22Rv1 (cell line): ENCODE measurements around the gene ATP11A.

Source experiments
- H3K27ac ChIP-seq: fragments of 450-650 bp; 2 replicates; pipeline ENCODE4 v1.5.1; 2017
- ZFX ChIP-seq: fragments of 450-650 bp; IDR thresholded peaks from 2 replicates; pipeline ENCODE4 v1.6.1; 2017; ENCODE audit warnings: antibody characterized with exemption, borderline replicate concordance
- TF ChIP-seq, protein P1 (sequence below): fragments of 450-650 bp; IDR thresholded peaks from 2 replicates; pipeline ENCODE4 v1.5.1; 2017; ENCODE audit warnings: mild to moderate bottlenecking

Gene ATP11A

DNA sequence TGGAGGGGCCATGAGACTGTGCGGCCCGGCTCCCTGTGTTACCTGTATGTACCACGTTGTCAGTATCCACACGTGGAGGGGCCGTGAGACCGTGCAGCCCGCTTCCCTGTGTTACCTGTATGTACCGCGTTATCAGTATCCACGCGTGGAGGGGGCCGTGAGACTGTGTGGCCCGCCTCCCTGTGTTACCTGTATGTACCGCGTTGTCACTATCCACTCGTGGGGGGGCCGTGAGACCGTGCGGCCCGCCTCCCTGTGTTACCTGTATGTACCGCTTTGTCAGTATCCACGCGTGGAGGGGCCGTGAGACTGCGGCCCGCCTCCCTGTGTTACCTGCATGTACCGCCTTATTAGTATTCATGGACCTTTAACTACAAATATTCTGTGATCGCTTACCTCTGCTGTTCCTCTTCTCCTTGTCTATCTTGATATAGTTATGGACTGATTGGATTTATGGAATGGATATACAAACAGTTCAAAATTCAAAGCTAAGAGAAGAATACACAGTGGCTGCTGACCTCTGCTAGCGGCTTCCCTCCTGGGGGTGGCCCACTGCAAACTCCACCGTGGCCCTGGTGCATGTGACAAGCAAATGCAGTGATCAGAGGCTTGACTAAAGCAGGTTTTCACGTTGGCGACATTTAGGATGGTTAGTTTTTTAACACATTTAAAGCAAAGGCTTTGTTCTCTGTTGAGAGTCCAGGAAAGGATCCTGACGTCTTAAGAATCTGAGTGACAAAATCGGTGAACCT is 38.7 kb downstream of the ATP11A start:
- TF ChIP-seq ZFX, result no peak
- TF ChIP-seq, protein P1, sequence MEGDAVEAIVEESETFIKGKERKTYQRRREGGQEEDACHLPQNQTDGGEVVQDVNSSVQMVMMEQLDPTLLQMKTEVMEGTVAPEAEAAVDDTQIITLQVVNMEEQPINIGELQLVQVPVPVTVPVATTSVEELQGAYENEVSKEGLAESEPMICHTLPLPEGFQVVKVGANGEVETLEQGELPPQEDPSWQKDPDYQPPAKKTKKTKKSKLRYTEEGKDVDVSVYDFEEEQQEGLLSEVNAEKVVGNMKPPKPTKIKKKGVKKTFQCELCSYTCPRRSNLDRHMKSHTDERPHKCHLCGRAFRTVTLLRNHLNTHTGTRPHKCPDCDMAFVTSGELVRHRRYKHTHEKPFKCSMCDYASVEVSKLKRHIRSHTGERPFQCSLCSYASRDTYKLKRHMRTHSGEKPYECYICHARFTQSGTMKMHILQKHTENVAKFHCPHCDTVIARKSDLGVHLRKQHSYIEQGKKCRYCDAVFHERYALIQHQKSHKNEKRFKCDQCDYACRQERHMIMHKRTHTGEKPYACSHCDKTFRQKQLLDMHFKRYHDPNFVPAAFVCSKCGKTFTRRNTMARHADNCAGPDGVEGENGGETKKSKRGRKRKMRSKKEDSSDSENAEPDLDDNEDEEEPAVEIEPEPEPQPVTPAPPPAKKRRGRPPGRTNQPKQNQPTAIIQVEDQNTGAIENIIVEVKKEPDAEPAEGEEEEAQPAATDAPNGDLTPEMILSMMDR, result no peak

DNA sequence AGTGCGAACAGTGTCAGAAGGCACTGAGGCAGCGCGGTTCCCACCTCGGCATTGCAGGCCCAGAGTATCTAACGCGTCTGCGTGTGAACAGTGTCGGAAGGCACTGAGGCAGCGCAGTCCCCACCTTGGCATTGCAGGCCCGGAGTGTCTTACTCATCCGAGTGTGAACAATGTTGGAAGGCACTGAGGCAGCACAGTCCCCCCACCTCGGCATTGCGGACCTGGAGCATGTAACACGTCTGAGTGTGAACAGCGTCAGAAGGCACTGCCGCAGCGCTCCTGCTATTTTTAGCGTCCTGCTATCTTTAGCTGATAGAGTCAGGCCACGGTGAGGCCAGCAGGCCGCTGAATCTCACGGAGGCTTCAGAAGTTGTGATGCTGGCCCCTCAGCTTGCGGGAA is 39.6 kb downstream of the ATP11A start:
- H3K27ac ChIP-seq, result no peak overlapping the region
- no peak for TF ChIP-seq ZFX
- TF ChIP-seq, protein P1, result no peak

More for the DNA sequence above, 38.7 kb downstream of the ATP11A start:
- H3K27ac ChIP-seq, result no peak overlapping the region

DNA sequence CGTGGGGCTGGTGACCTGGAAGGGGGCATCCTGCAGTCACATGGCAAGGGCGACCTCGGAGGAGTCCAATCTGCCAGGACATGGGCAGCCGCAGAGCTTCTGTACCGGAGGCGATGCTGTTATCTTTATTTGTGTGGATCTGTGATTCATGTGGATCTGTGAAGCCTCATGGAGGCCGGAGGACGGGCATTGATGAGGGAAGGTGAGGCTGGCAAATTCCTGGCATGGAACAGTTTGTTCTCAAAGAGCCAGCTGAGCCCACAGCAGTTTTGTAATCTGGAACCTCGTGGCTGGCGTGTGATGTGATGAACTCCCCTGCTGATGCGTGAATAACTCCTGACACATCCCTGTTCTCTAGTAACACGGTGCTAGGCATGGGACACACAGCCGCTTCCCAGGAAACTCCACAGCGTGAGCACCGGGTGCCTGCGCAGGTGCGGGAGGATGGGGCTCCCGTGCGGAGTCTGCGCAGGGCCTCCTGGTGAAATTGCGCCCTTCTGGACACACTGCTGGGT is 40.4 kb downstream of the ATP11A start:
- no peak for TF ChIP-seq ZFX
- TF ChIP-seq, protein P1, result no peak

DNA sequence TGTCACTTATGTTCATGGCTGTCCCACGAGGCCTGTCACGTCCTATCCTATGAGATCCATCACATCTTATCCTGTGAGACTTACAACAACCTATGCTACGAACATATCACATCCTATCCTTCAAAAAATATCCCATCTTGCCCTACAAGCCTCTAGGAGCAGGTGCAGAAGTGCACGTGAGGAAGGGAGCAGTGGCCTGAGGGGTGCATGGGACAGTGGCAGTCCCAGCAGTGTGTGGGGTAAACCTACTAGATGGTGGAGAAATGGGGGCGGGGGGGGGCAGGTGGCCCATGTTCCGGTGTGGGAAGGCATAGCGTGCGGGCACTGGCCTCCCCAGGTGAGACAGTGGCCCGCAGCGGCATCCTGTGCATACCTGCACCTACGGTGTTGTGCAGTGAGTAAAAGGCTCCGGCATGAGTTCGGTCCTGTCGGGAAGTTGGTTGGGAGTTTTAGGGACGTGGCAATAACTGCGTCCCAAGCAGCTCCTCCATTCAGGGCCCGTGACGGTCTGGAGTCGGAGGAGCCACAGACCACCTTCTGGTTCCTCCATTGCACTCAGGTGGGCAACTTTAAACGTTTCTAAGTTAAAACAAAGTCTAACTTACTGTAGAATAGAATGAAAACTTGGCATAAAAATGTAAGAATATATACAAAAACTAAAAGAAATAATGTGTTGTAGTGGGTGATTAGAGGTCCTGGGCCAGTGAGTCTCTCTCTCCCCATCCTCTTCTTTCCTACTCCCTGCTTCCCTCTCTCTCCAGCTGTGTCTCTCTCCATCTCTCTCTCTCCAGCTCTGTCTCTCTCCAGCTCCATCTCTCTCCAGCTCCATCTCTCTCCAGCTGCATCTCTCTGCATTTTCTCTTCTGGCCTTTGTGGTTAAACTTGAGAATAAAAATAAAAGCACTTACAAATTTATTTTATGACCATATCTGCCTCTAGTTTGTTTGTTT is 42.1 kb downstream of the ATP11A start:
- H3K27ac ChIP-seq, result no peak overlapping the region
- no peak for TF ChIP-seq ZFX
- TF ChIP-seq, protein P1, result no peak

More for the DNA sequence above, 40.4 kb downstream of the ATP11A start:
- no peak overlapping the region for H3K27ac ChIP-seq

DNA sequence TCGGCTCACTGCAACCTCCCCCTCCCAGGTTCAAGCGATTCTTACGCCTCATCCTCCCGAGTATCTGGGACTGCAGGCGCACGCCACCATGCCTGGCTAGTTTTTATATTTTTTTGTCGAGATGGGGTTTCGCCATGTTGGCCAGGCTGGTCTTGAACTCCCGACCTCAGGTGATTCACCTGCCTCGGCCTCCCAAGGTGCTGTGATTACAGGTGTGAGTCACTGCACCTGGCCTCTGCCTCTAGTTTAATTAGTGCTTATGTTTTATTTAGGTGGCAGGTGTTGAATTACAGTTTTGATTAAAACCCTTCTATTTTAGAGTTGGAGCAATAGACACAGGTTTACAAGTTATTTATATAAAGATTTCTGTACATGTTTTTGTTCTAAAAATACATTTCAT is 42.8 kb downstream of the ATP11A start:
- H3K27ac ChIP-seq, result no peak overlapping the region
- TF ChIP-seq, protein P1, result no peak
- no peak for TF ChIP-seq ZFX

DNA sequence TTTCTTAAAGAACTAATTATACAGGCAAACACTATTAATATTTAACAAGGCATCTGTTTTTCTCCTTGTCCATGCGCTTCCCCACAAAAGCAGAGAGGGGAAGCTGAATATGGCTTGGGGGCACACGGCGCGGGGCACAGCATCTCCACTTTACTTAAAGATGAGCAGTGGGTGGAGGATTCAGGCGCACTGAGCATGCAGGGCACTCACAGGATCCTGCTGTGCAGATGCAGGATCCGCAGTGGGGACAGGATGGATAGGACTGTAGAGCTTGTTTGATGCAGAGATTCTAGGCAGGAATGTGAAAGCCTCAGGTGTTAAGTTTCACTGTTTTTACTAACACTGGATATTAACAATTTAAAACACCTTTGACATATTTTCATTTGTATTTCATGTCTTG is 43.3 kb downstream of the ATP11A start:
- H3K27ac ChIP-seq, result no peak overlapping the region
- TF ChIP-seq, protein P1, result no peak
- TF ChIP-seq ZFX, result no peak
